HG03280 (cell line): ENCODE measurements around the gene SUPT7L.

ENCODE experiments used
- ATAC-seq: cut with Tn5 transposase; IDR thresholded peaks from one replicate; pipeline ENCODE4 v1.9.1; 2021; ENCODE audit warnings: mild to moderate bottlenecking, moderate library complexity; ENCODE audit not compliant: unreplicated experiment

SUPT7L gene, protein sequence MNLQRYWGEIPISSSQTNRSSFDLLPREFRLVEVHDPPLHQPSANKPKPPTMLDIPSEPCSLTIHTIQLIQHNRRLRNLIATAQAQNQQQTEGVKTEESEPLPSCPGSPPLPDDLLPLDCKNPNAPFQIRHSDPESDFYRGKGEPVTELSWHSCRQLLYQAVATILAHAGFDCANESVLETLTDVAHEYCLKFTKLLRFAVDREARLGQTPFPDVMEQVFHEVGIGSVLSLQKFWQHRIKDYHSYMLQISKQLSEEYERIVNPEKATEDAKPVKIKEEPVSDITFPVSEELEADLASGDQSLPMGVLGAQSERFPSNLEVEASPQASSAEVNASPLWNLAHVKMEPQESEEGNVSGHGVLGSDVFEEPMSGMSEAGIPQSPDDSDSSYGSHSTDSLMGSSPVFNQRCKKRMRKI

DNA sequence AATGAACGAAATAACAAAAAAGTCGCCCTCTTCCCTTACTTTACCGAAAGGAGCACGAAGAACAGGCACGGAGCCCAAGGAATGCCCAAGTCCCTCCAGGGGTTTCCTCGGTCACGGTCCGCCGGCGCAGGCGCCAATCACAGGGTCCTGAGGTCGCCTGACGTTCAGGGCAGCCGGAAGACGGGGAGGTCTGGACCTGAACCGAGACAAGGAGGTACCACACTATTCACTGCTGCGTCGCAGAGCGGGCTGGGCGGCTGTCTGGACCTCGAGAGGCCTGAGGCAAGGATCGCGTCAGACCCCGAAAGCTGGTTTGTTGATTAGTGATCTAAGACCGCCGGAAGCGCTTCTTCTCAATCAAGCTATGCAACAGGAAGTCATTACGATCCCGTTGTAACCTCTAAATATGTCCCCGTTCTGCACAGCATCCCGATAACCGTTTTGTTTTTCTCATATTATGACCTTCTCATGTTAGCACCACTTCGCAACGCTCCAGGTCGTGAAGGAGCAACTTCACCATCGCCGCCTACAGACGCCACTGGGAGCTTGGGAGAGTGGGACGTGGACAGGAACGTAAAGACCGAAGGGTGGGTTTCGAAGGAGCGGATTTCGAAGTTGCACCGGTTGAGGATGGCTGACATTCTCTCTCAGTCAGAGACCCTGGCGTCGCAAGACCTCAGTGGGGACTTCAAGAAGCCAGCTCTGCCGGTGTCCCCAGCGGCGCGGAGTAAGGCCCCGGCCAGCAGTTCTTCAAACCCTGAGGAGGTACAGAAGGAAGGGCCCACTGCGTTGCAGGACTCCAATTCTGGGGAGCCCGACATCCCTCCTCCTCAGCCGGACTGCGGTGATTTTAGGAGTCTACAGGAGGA is at the start of gene SUPT7L, which contains the start of gene SLC4A1AP:
SUPT7L (minus strand) TSS at position 330 of the 869 bp plus-strand sequence. CDS start 1,422 bp downstream, outside the sequence.
SLC4A1AP (plus strand) TSS at position 605 of the 869 bp plus-strand sequence; CDS start at position 631, 26 bp downstream.
- peak; percentile 73 for ATAC-seq

GRCh38 chr2:27713201-27713600 is 49.8 kb upstream of the SUPT7L start:
- no peak for ATAC-seq

DNA sequence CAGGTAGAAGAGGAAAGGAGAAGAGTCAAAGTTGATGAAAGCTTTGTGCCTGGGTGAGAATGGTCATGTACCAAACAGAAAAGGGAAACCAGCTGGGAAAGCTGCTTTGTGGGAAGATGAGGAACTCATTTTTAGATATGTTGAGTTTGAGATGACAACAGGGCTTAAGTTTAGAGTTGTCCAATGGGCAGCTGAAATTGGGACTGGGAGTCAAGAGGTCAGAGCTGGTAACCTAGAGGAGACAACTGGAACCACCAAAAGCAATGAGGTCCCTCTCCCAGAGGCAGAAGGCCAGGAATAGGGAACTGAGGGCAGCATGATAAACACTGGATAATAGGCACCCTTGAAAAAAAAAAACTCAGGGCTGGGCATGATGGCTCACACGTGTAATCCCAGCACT is 49.1 kb upstream of the SUPT7L start:
- ATAC-seq, result no peak

- ATAC-seq, result no peak
These were observed 48.4 kb upstream of the SUPT7L start for GRCh38 chr2:27711804-27712203.

DNA sequence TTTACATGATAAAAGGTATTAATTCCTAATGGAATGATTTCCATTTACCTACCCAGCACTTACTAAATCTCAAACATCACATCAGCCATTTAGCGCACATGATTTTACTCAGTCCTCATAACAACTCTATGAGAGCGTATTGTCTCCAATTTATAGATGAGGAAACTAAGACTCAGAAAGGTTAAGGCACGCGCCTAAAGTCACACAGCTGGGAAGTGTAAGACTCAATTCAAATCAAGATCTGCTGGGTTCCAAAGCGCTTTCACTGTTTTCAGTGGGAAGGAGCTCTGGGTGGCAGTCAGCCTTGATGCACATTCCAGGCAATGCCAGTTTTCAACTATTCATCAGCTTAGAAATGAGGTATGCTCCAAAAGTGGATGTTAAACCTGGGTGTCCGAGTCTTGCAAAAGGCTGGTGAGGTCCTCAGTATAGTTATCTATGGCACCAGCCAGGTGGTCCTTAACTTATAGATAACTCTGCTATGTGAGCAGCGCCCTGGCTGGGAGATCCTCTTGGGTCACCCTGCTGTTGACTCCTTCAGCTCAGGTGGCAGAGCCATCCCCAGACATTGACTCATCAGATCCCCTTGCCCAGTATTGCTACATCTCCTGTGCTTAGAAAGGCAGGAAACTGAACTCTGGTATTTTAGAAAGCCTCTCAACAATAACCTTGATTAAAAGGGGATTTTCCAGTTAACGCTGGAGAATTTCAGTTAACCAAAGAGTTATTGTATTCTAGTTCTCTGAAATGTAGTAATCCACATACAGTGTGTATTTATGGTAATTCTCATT is 47.4 kb upstream of the SUPT7L start:
- no peak for ATAC-seq

GRCh38 chr2:27709960-27710575 is 46.7 kb upstream of the SUPT7L start:
- no peak for ATAC-seq

GRCh38 chr2:27709326-27709725 is 45.9 kb upstream of the SUPT7L start:
- no peak for ATAC-seq

GRCh38 chr2:27708666-27709065 is 45.3 kb upstream of the SUPT7L start:
- ATAC-seq, result no peak

- no peak for ATAC-seq
These were observed 44.8 kb upstream of the SUPT7L start for GRCh38 chr2:27708257-27708654.

- no peak for ATAC-seq
These were observed 44.2 kb upstream of the SUPT7L start for GRCh38 chr2:27707462-27708256.

DNA sequence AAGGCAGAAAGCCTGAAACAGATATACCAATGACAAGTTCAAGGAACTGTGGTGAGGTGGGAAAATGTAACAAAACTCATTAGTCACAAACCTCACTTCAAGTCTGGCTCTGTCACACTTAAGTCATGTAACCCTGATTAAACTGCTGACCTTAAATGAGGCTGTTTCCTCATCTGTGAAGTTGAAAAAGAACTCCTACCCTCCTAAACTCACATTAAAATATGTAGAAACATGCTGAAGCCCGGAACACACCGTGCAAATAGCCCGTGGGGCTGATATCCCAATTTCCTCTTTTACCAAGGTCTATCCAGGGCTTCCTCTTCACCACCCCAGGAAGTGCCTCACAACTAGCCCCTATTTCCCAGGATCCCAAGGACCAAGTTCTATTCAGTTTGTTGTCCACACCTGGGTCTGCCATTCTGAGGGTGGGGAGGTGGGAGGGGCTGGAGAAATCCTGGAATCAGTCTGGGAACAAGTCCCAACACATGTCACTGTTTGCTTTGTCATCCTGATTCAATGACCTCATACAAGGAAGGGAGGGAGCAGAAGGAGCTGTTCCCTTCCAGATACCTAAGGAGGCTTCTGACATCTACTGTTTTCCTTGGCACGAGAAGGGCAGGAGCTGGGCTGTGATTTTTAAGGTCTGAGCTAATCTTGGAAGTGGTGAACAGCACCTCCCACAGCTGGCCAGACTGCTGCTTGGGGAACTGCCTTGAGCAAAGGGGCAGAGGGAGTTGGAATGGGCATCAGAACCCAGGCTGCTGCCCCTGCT is 42.6 kb upstream of the SUPT7L start:
- no peak for ATAC-seq

- no peak for ATAC-seq
These were observed 41.0 kb upstream of the SUPT7L start for GRCh38 chr2:27704342-27704876.

DNA sequence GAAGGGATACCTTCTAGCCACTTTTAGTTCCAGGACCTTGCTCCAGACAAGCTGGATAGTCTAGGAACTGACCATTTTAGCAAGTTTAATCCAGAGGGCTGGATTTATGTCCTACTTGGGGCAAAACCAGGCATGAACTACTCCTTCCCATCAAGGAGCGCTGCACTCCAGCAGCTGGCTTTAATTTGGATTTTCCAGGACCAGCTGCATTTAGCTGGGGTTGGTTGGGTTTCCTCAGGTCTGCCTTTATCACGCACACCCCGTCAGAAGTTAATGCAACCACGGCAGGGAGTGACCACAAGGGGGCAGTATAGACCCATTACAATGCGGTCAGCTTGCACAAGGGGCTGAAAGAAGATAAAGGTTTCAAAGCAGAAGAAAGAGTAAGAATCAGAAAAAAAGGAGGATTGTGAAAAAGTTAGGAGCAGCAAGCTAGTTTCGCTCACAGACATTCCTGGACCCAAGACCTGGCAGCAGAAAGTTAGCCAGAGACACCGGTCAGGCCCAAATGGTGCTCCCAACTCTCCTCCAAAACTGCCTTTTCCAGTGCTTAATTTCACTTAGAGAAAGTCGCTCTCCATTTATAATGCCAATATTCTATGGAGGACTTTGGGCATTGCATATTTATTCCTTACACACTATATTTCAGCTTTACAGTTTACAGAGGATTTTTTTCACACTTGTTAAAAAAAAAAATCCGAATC is 40.4 kb upstream of the SUPT7L start:
- no peak for ATAC-seq

- no peak for ATAC-seq
These were observed 38.9 kb upstream of the SUPT7L start for GRCh38 chr2:27702302-27702701.

- no peak for ATAC-seq
These were observed 38.3 kb upstream of the SUPT7L start for GRCh38 chr2:27701676-27702075.

GRCh38 chr2:27697660-27698059 is 34.2 kb upstream of the SUPT7L start:
- ATAC-seq, result no peak

GRCh38 chr2:27690052-27690451 is 26.6 kb upstream of the SUPT7L start:
- ATAC-seq, result no peak

DNA sequence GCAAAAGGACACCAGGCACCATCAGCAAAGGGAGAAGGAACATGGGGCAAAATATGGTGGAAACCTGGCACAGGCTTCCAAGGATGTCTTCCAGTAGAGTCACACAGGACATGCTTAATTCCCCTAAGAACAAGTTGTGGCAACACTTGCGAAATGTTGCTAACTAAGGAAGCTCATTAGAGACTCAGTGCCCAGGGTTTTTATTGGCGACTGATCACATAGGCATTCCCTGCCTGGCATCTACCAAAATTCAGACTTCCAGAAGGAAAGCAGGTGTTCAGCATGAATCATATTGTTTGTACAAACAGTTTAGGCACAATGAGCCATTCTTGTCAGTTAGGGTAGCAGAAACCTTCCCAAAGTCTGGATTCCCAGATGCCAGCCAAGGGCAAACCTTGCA is 26.0 kb upstream of the SUPT7L start:
- ATAC-seq, result no peak
